ENCODE results near the gene KHNYN.

The KHNYN gene

DNA sequence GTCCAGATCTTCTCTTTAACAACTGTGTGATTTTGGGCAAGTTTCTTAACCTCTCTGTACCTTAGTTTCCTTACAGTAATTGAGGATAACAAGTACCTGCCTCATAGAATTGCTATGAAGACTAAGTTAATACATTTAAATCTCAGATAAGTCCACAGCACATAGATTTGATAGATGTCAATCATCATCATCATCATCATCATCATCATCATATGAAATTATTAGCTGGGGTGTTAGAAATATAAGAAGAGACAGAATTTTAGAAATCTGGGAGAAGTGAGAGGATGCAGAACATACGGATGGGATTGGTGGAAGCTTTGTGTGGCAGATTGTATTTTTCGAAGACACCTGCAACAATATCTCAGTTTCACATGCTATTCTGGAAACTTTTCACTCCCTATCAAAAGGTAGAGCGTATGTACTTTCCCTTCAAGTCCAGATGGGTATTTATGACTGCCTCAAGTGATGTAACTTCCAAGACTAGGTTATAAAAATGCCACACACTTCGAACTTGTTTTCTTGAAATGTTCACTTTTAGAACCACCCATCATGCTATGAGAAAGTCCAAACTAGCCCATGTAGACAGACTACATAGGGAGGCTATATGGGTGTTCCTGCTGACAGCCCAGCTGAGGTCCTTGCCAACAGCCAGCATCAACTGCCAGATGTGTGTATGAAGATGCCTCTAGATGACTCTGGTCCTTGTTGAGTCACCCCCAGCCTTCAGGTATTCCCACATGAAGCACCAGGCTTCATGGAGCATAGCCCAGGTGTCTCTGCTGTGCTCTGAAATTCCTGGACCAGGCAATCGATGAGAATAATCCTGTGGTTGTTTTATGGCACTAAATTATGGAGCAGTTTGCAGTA lies 33.5 kb downstream of the KHNYN start:
- H3K36me3 ChIP-seq (replicated peaks in 1 of 2; ENCODE audit: control insufficient read depth in 2 of 2, insufficient read depth in 2 of 2, low read length in 2 of 2): peaks cover 2% of the 10 kb centered on the region in 2 donors

DNA sequence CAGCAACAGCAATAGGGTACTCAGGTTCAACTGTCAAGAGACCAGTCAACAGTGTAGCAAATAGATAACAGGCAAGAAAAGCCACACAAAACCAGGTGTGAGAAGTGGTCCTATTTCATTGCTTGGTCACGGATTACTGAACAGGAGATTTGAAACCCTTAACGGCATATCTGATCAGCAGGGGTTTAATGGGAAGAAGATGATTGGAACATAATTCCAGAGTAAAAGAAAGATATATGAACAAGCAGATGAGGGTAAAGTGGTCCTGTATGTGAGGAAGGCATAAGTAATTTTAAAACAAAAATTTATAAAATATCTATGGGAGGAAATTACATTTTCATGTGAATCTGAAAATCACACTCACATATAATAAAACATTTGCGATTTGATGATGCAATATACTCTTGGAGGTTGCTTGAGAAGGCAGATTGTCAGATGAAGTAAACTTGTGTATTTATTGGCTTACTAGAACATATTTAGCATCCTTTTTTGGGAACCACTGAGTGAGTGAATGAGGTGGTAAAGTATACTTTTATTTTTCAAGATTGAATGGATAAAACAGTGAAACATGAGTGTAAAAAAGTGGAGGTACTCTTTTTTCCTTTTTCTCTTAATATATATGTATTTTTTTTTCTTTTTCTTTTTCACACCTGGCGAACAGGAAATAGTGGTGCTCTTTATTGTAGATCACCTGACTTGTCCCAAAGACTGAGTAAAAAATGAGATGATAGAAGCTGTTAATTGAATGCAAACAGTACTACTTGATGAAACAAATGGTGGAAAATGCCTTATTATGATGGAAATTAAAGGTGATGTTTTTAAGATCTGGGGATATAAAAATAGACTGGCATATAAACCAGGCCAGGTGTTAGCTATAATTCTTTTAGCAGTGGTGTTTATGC lies 34.4 kb downstream of the KHNYN start:
- H4K8ac ChIP-seq (ENCODE audit: low read depth, low read length): no peak overlapping the region
- DNase-seq (ENCODE audit: low spot score): no peak
- H3K4me2 ChIP-seq (ENCODE audit: insufficient read depth, low read length, poor library complexity, severe bottlenecking): no peak overlapping the region
- no peaks in the 10 kb centered on the region for H3K4me1 ChIP-seq (ENCODE audit: control insufficient read depth in 2 of 2, insufficient read depth in 1 of 2, low read depth in 1 of 2, low read length in 2 of 2)
- H3K9ac ChIP-seq (ENCODE audit: low read depth, low read length, poor library complexity): no peak overlapping the region
- no peak overlapping the region for H4K91ac ChIP-seq (ENCODE audit: low read depth, low read length, poor library complexity)
- no peak overlapping the region for H2AK5ac ChIP-seq (ENCODE audit: low read depth, low read length)
- no peaks in the 10 kb centered on the region for H3K9me3 ChIP-seq (replicated peaks in 1 of 2; ENCODE audit: control insufficient read depth in 2 of 2, insufficient read depth in 1 of 2, low read depth in 1 of 2, low read length in 2 of 2)
- no peak overlapping the region for H3K23ac ChIP-seq (ENCODE audit: low read depth, low read length, poor library complexity)
- peaks cover 0 to 2% of the 10 kb centered on the region in 2 donors for H3K36me3 ChIP-seq (replicated peaks in 1 of 2; ENCODE audit: control insufficient read depth in 2 of 2, insufficient read depth in 2 of 2, low read length in 2 of 2)
- no peak overlapping the region for H3K18ac ChIP-seq (ENCODE audit: low read length)
- H2AFZ ChIP-seq (ENCODE audit: low read length): no peak overlapping the region
- no peak overlapping the region for H3K4me3 ChIP-seq (ENCODE audit: low read length in 2 of 2)
- WGBS, 2 donors (ENCODE audit: extremely low coverage in 2 of 2, insufficient read length in 2 of 2, insufficient replicate concordance in 1 of 2): no CpG with 5 or more reads among the region's 4 CpGs
- H3K79me1 ChIP-seq (ENCODE audit: low read depth, low read length): no peaks in the 10 kb centered on the region
- no peak overlapping the region for H2BK15ac ChIP-seq (ENCODE audit: low read length)
- H2BK12ac ChIP-seq (ENCODE audit: low read length): no peak overlapping the region
- no peak overlapping the region for H2BK5ac ChIP-seq (ENCODE audit: low read length)
- H3K27ac ChIP-seq (replicated peaks; ENCODE audit: low read length): no peak overlapping the region
- H3K4ac ChIP-seq (ENCODE audit: low read length): no peak overlapping the region
- no peaks in the 10 kb centered on the region for H3K27me3 ChIP-seq (ENCODE audit: control insufficient read depth in 3 of 3, insufficient read depth in 3 of 3, low read depth in 1 of 3, low read length in 3 of 3)
- no peak overlapping the region for H3K14ac ChIP-seq (ENCODE audit: low read length)
- H2BK120ac ChIP-seq (ENCODE audit: low read depth, low read length): no peak overlapping the region

More for the DNA sequence above, 33.5 kb downstream of the KHNYN start:
- Histone ChIP-seq H3K27me3 (ENCODE audit: control insufficient read depth in 3 of 3, insufficient read depth in 3 of 3, low read depth in 1 of 3, low read length in 3 of 3) (no peaks in the 10 kb centered on the region), H3K9me3 (replicated peaks in 1 of 2; ENCODE audit: control insufficient read depth in 2 of 2, insufficient read depth in 1 of 2, low read depth in 1 of 2, low read length in 2 of 2) (no peaks in the 10 kb centered on the region), H2BK15ac (ENCODE audit: low read length) (no peak overlapping the region), H3K14ac (ENCODE audit: low read length) (no peak overlapping the region), H4K91ac (ENCODE audit: low read depth, low read length, poor library complexity) (no peak overlapping the region), H3K27ac (replicated peaks; ENCODE audit: low read length) (no peak overlapping the region), H3K18ac (ENCODE audit: low read length) (no peak overlapping the region), H3K9ac (ENCODE audit: low read depth, low read length, poor library complexity) (no peak overlapping the region), H3K4me2 (ENCODE audit: insufficient read depth, low read length, poor library complexity, severe bottlenecking) (no peak overlapping the region), H3K79me1 (ENCODE audit: low read depth, low read length) (no peaks in the 10 kb centered on the region), H2BK120ac (ENCODE audit: low read depth, low read length) (no peak overlapping the region), H3K4me1 (ENCODE audit: control insufficient read depth in 2 of 2, insufficient read depth in 1 of 2, low read depth in 1 of 2, low read length in 2 of 2) (no peaks in the 10 kb centered on the region), H3K4ac (ENCODE audit: low read length) (no peak overlapping the region), H4K8ac (ENCODE audit: low read depth, low read length) (no peak overlapping the region), H2BK12ac (ENCODE audit: low read length) (no peak overlapping the region), H3K4me3 (ENCODE audit: low read length in 2 of 2) (no peak overlapping the region), H3K23ac (ENCODE audit: low read depth, low read length, poor library complexity) (no peak overlapping the region), H2AK5ac (ENCODE audit: low read depth, low read length) (no peak overlapping the region), H2BK5ac (ENCODE audit: low read length) (no peak overlapping the region), H2AFZ (ENCODE audit: low read length) (no peak overlapping the region)
- WGBS, 2 donors (ENCODE audit: extremely low coverage in 2 of 2, insufficient read length in 2 of 2, insufficient replicate concordance in 1 of 2): no CpG with 5 or more reads among the region's 5 CpGs
- DNase-seq (ENCODE audit: low spot score): no peak

DNA sequence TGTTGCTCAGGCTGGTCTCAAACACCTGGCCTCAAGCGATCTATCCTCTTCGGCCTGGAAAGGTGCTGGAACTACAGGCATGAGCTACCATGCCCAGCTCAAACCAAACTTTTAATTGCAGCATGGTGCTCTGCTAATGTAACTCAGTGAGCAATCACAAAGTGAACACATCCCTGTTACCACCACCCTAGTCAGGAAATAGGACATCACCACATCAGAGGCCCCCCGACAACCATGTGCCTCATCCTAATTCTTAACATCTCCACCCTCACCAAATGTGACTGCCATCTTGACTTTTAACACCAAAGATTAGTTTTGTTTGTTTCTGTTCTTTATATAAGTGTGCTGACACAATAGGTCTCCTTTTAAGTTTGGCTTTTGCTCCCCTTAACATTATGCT lies 35.6 kb downstream of the KHNYN start:
- Histone ChIP-seq H3K9ac (ENCODE audit: low read depth, low read length, poor library complexity) (no peak overlapping the region), H3K4ac (ENCODE audit: low read length) (no peak overlapping the region), H2BK12ac (ENCODE audit: low read length) (no peak overlapping the region), H3K23ac (ENCODE audit: low read depth, low read length, poor library complexity) (no peak overlapping the region), H4K91ac (ENCODE audit: low read depth, low read length, poor library complexity) (no peak overlapping the region), H3K4me3 (ENCODE audit: low read length in 2 of 2) (no peak overlapping the region), H2BK120ac (ENCODE audit: low read depth, low read length) (no peak overlapping the region), H4K8ac (ENCODE audit: low read depth, low read length) (no peak overlapping the region), H3K14ac (ENCODE audit: low read length) (no peak overlapping the region), H3K9me3 (replicated peaks in 1 of 2; ENCODE audit: control insufficient read depth in 2 of 2, insufficient read depth in 1 of 2, low read depth in 1 of 2, low read length in 2 of 2) (no peaks in the 10 kb centered on the region), H3K27me3 (ENCODE audit: control insufficient read depth in 3 of 3, insufficient read depth in 3 of 3, low read depth in 1 of 3, low read length in 3 of 3) (no peaks in the 10 kb centered on the region), H3K36me3 (replicated peaks in 1 of 2; ENCODE audit: control insufficient read depth in 2 of 2, insufficient read depth in 2 of 2, low read length in 2 of 2) (peaks cover 0 to 2% of the 10 kb centered on the region in 2 donors), H2BK15ac (ENCODE audit: low read length) (no peak overlapping the region), H3K79me1 (ENCODE audit: low read depth, low read length) (no peaks in the 10 kb centered on the region), H2BK5ac (ENCODE audit: low read length) (no peak overlapping the region), H2AK5ac (ENCODE audit: low read depth, low read length) (no peak overlapping the region), H3K4me1 (ENCODE audit: control insufficient read depth in 2 of 2, insufficient read depth in 1 of 2, low read depth in 1 of 2, low read length in 2 of 2) (no peaks in the 10 kb centered on the region), H3K27ac (replicated peaks; ENCODE audit: low read length) (no peak overlapping the region), H3K4me2 (ENCODE audit: insufficient read depth, low read length, poor library complexity, severe bottlenecking) (no peak overlapping the region), H3K18ac (ENCODE audit: low read length) (no peak overlapping the region), H2AFZ (ENCODE audit: low read length) (no peak overlapping the region)
- no peak for DNase-seq (ENCODE audit: low spot score)
- no CpG with 5 or more reads among the region's 3 CpGs for WGBS, 2 donors (ENCODE audit: extremely low coverage in 2 of 2, insufficient read length in 2 of 2, insufficient replicate concordance in 1 of 2)

DNA sequence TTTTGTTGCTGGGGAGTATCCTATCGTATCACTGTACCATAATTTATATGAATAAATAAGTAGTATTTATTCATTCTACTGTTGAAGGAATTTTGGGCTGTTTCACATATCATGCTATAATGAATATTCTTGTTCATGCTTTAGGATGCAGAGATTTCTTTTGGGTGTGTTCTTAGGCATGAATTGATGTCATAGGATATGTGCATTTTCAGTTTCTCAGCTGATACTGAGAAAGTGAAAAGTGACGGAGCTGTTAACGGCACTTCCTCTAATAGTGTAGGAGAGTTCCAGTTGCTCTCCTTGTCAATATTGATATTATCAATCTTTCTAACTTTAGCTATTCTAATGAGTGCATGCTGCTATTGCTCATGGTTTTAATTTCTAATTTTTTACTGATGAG lies 36.1 kb downstream of the KHNYN start:
- H4K8ac ChIP-seq (ENCODE audit: low read depth, low read length): no peak overlapping the region
- H3K18ac ChIP-seq (ENCODE audit: low read length): no peak overlapping the region
- no peak overlapping the region for H3K23ac ChIP-seq (ENCODE audit: low read depth, low read length, poor library complexity)
- H3K14ac ChIP-seq (ENCODE audit: low read length): no peak overlapping the region
- no peak overlapping the region for H2BK12ac ChIP-seq (ENCODE audit: low read length)
- no peak overlapping the region for H2BK15ac ChIP-seq (ENCODE audit: low read length)
- no peaks in the 10 kb centered on the region for H3K9me3 ChIP-seq (replicated peaks in 1 of 2; ENCODE audit: control insufficient read depth in 2 of 2, insufficient read depth in 1 of 2, low read depth in 1 of 2, low read length in 2 of 2)
- H3K36me3 ChIP-seq (replicated peaks in 1 of 2; ENCODE audit: control insufficient read depth in 2 of 2, insufficient read depth in 2 of 2, low read length in 2 of 2): peaks cover 0 to 2% of the 10 kb centered on the region in 2 donors
- no peak overlapping the region for H2BK120ac ChIP-seq (ENCODE audit: low read depth, low read length)
- H3K4me3 ChIP-seq (ENCODE audit: low read length in 2 of 2): no peak overlapping the region
- H3K79me1 ChIP-seq (ENCODE audit: low read depth, low read length): no peaks in the 10 kb centered on the region
- no peak overlapping the region for H2AFZ ChIP-seq (ENCODE audit: low read length)
- H3K4me2 ChIP-seq (ENCODE audit: insufficient read depth, low read length, poor library complexity, severe bottlenecking): no peak overlapping the region
- no CpG with 5 or more reads among the region's 3 CpGs for WGBS, 2 donors (ENCODE audit: extremely low coverage in 2 of 2, insufficient read length in 2 of 2, insufficient replicate concordance in 1 of 2)
- no peak overlapping the region for H2BK5ac ChIP-seq (ENCODE audit: low read length)
- no peaks in the 10 kb centered on the region for H3K27me3 ChIP-seq (ENCODE audit: control insufficient read depth in 3 of 3, insufficient read depth in 3 of 3, low read depth in 1 of 3, low read length in 3 of 3)
- no peak overlapping the region for H4K91ac ChIP-seq (ENCODE audit: low read depth, low read length, poor library complexity)
- no peak overlapping the region for H3K4ac ChIP-seq (ENCODE audit: low read length)
- no peak overlapping the region for H2AK5ac ChIP-seq (ENCODE audit: low read depth, low read length)
- DNase-seq (ENCODE audit: low spot score): no peak
- no peak overlapping the region for H3K27ac ChIP-seq (replicated peaks; ENCODE audit: low read length)
- H3K4me1 ChIP-seq (ENCODE audit: control insufficient read depth in 2 of 2, insufficient read depth in 1 of 2, low read depth in 1 of 2, low read length in 2 of 2): no peaks in the 10 kb centered on the region
- H3K9ac ChIP-seq (ENCODE audit: low read depth, low read length, poor library complexity): no peak overlapping the region
